CD4-positive, alpha-beta T cell treated with Interferon alpha-2 for 1 hour (primary cell): Measurements from ENCODE around the gene SSNA1.
A peak's percentile ranks its signal among the peaks of the same experiment; 100 is the strongest.

Experiments used
- DNase-seq, 2 donors: peaks; one replicate each; pipeline ENCODE4 v3.0.0-alpha.2; 2020 to 2022

The SSNA1 gene

GRCh38 chr9:137204731-137205125, 16.3 kb downstream of the SSNA1 start:
- DNase-seq: no peak

GRCh38 chr9:137205126-137206069, 16.9 kb downstream of the SSNA1 start, which contains the start of the genes NDOR1 and TMEM203:
TSS of gene NDOR1 (plus strand) at chr9:137205700. CDS start at chr9:137205778, 78 bp downstream.
TSS of gene TMEM203 (minus strand) at chr9:137205648. CDS start at chr9:137205414, 234 bp downstream.
- DNase-seq: peak; percentile 87 to 93

DNA sequence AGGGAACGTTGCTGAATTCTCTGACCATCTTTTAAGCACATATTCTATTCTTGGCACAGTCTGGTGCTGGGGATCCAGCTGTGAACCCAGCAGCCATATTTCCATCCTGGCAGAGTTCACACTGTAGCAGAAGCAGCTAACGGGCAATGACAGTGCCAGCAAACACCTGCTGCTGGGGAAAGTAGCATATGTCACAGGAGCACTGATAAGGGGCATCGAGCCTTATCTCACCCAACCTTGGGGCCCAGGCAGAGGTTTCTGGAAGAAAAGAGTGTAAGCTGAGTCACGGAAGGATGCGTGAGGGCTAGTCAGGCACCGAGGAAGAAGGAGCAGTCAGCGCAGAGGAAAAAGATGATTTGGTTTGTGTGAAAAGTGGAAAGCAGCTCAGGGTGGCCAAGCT, 18.1 kb downstream of the SSNA1 start:
- DNase-seq: no peak

DNA sequence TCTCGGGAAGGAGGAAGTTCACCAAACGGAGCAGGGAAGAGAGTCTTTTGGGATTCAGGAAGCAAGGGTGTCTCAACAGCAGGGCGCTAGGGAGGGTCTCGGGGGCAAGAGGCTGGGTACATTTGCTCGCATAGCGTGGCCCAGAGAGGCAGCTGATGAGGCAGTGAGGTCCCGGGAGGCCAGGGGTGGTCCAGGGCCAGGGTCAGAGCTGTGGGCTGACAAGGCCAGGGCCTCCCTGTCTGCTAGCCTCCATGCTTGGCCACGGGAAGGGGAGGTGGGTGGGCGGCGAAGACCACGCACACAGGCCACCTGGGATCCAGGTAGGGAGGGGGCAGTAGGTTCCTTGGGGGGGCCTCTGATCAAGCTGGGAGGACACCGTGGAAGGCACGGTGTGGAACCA, 23.1 kb downstream of the SSNA1 start:
- DNase-seq: no peak

GRCh38 chr9:137212520-137212919, 24.0 kb downstream of the SSNA1 start:
- no peak for DNase-seq

DNA sequence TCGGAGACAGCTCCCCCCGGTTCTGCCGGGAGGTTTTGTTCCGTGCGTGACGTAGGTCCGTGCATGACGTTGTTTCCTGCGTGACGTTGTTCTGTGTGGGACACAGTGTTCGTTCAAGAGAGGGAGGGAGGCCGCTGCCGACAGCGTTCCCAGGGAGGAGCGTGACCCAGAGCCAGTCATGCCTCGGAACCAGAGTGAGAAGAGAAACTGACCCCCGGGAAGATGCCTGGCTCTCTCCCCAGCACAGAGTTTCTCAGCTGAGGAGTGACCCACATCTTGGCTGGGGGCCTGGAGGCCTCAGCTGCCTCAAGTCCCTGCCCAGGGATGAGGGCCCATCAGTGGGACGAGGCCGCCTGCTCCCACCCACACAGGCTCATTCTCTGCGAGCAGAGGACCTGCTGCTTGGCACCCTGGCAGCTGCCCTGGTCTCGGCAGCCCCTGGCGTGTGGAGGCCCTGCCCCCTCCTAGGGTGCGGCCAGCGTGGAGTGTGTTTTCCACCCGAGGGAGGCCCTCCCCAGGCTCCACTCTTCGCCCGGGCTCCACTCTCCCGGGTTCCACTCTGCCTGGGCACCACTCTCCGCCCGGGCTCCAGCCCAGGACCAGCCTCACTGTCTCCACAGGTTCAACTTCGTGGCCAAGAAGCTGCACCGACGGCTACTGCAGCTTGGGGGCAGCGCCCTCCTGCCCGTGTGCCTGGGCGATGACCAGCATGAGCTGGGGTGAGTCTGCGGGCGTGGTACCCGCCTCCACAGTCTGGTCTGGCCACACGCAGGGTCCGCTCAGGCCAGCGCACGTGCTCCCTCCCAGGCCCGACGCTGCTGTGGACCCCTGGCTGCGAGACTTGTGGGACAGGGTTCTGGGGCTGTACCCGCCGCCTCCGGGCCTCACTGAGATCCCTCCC, 24.9 kb downstream of the SSNA1 start:
- no peak for DNase-seq

- DNase-seq: no peak
Measured at GRCh38 chr9:137214620-137215019, 26.1 kb downstream of the SSNA1 start.

DNA sequence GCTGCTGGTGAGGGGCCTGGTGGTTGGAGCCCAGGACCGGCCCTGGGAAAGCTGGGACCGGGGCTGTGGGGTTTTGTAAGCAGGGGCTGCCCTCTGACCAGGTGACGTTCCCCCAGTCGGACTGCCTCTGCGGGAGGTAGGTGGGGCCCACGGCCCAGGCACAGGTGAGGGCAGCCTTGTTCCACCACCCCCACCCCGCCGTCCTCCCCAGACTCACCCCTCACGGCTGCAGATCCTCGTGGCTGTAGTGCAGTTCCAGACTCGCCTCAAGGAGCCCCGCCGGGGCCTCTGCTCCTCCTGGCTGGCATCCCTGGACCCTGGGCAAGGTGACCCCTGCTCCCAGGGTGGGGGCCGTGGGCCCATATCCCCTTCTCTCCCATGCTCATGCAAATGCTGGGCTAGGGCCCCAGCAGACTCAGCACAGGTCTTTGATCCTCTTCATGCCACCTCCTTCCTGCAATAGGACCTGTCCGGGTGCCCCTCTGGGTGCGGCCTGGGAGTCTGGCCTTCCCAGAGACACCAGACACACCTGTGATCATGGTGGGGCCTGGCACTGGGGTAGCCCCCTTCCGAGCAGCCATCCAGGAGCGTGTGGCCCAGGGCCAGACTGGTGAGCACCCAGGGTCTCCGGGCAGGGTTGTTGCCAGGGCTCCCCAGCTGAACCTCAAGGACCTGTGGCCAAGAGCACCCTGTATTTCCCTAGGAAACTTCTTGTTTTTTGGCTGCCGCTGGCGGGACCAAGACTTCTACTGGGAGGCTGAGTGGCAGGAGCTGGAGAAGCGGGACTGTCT, 26.9 kb downstream of the SSNA1 start:
- no peak for DNase-seq

- DNase-seq: no peak
Measured at GRCh38 chr9:137216188-137216965, 27.9 kb downstream of the SSNA1 start.

DNA sequence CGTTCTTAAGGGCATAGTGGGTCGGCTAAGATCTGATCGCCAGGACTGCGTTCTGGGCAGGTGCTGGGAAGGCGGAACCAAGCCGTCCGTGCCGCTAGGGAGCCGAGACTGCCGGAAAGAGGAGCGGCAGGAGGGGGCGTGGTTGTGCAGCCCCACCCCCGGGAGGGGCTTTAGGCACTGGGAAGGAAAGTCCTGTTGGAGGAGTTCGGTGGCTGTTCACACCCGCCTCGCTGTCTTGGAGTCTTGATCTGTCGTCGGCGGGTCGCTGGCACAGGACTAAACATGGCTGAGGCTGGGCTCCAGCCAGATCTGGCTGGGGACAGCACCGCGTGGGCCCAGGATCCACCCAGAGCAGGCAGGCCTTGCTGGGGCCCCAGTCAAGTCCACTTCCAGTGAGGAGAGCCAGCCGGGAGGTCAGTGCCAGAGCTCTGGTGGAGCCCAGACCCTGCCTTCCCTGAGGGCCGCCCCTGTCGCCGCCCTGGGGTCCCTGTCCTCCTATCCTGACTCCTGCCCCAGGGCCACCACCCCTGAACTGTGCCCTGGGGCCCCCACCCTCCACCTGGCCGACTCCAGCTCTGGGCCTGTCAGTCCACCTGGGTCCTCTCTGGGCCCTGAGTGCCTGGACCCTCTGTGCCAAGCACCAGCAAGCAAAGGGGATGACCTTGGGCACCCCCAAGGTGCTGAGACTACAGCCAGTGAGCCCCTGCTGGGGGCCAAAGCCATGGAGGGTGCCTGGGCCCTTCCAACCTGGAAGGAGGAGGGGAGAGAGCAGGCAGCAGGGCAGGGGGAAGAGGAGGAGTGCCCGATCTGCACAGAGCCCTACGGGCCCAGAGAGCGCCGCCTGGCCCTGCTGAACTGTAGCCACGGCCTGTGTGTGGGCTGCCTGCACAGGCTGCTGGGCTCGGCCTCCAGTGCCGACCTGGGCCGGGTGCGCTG, 29.1 kb downstream of the SSNA1 start:
- no peak for DNase-seq

- DNase-seq: no peak
Measured at GRCh38 chr9:137218212-137218753, 29.8 kb downstream of the SSNA1 start.

DNA sequence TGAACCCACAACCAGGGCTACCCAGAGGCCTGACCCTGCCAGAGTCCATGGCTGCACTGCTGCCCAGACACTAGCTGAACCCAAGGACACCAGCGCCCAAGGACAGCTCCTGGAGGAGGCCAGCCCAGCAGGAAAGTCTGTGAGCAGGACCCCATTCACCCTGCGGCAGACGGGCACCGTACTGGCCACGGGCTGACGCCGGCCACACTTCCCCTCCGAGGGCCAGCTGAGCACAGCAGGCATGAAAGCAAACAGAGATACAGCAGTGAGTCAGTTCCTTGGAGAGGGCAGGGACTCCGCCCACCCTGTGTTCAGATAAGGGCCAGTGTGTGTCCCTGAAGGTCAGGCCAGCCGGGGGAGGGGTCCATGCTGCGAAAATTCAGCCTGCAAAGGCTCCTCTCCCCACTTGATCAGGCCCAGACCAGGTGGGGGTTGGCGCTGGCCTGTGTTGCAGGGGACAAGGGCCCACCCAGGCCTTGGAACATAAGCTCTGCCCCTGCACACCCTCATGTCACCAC, 30.3 kb downstream of the SSNA1 start:
- no peak for DNase-seq

DNA sequence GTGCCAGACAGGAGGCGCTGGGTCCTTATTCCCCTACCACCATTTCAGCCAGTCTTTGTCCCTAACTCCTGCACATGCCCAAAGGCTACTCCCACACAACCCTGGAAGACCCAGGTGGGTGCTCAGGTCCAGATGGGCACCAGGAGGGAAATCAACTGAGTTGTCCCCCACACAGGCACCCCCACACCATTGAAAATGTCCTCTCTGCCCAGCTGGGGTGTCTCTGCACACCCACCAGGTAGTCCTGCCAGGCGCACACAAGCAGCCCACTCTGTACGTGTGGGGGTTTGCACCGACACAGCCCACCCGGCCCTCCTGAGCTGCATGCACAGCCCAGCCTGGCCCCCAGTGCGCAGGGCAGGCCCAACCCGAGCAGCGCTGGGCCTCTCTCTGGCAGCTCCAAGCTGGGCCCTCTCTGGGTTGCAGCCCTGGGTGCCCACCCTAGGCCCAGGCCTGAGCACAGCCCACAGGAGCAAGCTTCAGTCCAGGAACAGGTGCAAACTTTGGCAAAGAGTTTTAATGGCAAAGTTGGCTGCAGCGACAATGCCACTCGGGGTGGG, 31.4 kb downstream of the SSNA1 start:
- no peak for DNase-seq

GRCh38 chr9:137220317-137221094, 32.0 kb downstream of the SSNA1 start:
- DNase-seq: no peak

GRCh38 chr9:137221095-137221505, 32.6 kb downstream of the SSNA1 start:
- DNase-seq: no peak

GRCh38 chr9:137221506-137222111, 33.1 kb downstream of the SSNA1 start:
- DNase-seq: no peak

- no peak for DNase-seq
Measured at GRCh38 chr9:137222190-137223077, 34.0 kb downstream of the SSNA1 start, which contains the start of gene RNF208. TSS of gene RNF208 (minus strand) at chr9:137222240. CDS start at chr9:137221212, 1,028 bp downstream.
